ENCODE measurements around the gene CD36.

DNA sequence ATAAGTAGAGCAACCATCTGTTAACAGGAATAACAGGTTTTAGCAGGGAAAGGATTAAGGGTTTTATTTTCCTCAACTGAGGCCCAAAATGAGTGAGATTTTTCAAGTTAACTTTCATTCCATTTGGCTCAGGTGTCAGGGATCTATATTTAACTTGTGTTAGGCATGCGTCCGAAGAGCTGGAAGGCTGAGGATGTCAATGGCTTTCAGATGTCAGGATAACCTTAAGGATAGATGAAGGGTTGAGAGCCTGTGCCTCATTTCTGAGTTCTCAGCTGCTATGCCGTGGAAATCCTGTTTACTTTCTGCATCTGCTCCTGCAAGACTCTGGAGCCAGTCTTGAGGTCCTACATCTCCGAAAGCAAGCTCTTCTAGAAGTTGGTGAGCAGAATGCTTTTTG is 36.4 kb upstream of the CD36 start:
- TF ChIP-seq, protein P1, sequence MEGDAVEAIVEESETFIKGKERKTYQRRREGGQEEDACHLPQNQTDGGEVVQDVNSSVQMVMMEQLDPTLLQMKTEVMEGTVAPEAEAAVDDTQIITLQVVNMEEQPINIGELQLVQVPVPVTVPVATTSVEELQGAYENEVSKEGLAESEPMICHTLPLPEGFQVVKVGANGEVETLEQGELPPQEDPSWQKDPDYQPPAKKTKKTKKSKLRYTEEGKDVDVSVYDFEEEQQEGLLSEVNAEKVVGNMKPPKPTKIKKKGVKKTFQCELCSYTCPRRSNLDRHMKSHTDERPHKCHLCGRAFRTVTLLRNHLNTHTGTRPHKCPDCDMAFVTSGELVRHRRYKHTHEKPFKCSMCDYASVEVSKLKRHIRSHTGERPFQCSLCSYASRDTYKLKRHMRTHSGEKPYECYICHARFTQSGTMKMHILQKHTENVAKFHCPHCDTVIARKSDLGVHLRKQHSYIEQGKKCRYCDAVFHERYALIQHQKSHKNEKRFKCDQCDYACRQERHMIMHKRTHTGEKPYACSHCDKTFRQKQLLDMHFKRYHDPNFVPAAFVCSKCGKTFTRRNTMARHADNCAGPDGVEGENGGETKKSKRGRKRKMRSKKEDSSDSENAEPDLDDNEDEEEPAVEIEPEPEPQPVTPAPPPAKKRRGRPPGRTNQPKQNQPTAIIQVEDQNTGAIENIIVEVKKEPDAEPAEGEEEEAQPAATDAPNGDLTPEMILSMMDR (IDR thresholded peaks at IDR 0.05; ENCODE audit: insufficient read depth, low read depth, low read length) = no peak
- TF ChIP-seq EZH2 (IDR thresholded peaks at IDR 0.05; ENCODE audit: insufficient read depth, low read length) = no peak

Measured in astrocyte (in vitro differentiated cells and primary cell).